ENCODE results near the gene MAN1C1.

DNA sequence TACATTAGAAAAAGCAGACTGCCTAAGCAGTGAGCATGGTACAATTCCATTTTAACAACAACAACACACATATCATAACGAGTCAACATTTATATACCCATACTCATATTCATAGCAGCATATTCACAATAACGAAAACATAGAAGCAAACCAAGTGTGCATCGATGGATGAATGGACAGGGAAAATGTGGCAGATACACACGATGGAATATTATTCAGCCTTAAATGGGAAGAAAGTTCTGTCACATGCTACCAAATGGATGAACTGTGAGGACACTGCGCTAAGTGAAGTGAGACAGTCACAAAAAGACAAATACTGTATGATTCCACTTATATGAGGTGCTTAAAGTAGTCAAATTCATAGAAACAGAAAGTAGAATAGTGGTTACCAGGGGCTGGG is 9.5 kb upstream of the MAN1C1 start:
- TF ChIP-seq, protein P1, sequence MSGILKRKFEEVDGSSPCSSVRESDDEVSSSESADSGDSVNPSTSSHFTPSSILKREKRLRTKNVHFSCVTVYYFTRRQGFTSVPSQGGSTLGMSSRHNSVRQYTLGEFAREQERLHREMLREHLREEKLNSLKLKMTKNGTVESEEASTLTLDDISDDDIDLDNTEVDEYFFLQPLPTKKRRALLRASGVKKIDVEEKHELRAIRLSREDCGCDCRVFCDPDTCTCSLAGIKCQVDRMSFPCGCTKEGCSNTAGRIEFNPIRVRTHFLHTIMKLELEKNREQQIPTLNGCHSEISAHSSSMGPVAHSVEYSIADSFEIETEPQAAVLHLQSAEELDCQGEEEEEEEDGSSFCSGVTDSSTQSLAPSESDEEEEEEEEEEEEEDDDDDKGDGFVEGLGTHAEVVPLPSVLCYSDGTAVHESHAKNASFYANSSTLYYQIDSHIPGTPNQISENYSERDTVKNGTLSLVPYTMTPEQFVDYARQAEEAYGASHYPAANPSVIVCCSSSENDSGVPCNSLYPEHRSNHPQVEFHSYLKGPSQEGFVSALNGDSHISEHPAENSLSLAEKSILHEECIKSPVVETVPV (CRISPR knock-in tag; IDR thresholded peaks at IDR 0.05), result no peak
- TF ChIP-seq ZFP30 (CRISPR knock-in tag; IDR thresholded peaks at IDR 0.05), result no peak
- TF ChIP-seq, protein P2, sequence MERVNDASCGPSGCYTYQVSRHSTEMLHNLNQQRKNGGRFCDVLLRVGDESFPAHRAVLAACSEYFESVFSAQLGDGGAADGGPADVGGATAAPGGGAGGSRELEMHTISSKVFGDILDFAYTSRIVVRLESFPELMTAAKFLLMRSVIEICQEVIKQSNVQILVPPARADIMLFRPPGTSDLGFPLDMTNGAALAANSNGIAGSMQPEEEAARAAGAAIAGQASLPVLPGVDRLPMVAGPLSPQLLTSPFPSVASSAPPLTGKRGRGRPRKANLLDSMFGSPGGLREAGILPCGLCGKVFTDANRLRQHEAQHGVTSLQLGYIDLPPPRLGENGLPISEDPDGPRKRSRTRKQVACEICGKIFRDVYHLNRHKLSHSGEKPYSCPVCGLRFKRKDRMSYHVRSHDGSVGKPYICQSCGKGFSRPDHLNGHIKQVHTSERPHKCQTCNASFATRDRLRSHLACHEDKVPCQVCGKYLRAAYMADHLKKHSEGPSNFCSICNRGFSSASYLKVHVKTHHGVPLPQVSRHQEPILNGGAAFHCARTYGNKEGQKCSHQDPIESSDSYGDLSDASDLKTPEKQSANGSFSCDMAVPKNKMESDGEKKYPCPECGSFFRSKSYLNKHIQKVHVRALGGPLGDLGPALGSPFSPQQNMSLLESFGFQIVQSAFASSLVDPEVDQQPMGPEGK (CRISPR knock-in tag; IDR thresholded peaks at IDR 0.05; ENCODE audit: borderline replicate concordance), result no peak

All from SK-N-SH treated with all-trans-retinoic acid at 6 μM for 48 hours (cell line).